ENCODE results near the gene SOX18.
"Not testable (repeated sequence)": the region's sequence is repeated elsewhere in the genome, so short reads cannot be mapped to it uniquely, and the experiment has no call there.

The SOX18 gene

GRCh38 chr20:64025826-64026412 is 23.5 kb downstream of the SOX18 start:
- no peak for DNase-seq (ENCODE audit: low read depth, low spot score)
- H3K27ac ChIP-seq = no peak overlapping the region

GRCh38 chr20:64025101-64025825 is 24.2 kb downstream of the SOX18 start:
- no peak for DNase-seq (ENCODE audit: low read depth, low spot score)
- H3K27ac ChIP-seq = no peak overlapping the region

DNA sequence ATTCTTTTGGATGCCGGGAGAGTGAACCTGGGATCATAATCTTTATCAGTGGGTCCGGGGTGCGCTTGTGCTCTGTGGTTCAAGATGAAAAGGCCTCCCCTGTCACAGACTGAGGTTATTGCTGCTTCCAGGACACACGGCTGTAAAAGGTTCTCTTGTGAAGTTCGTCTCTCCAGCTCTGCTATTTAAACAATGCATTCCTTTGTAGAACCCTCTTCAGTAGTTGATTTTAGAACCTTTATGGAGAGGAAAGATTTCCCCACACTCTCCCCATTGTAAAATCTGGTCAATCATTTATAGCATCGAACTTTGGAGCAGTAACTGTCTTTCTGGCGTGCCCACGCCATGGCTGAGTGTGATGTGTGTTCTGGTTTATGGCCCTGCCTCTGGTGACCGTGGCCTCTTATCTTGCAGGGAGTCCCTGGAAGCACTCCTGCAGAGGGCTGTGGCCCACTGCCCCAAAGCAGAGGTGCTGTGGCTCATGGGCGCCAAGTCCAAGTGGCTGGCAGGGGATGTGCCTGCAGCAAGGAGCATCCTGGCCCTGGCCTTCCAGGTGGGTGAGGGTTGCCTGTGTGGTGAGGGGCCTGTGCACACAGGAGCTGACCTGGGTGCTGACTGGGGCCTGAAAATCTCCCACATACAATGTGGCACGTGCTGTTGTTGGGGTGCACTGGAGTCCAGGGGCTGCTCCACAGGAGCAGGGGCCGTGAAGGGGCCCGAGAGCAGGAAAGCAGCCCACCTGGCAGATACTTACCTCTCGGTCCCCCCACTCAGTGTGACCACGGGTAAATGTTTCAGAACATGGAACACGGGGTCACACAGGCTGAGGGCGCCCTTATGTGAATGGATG is 25.1 kb downstream of the SOX18 start:
- H3K27ac ChIP-seq = no peak overlapping the region
- no peak for DNase-seq (ENCODE audit: low read depth, low spot score)

DNA sequence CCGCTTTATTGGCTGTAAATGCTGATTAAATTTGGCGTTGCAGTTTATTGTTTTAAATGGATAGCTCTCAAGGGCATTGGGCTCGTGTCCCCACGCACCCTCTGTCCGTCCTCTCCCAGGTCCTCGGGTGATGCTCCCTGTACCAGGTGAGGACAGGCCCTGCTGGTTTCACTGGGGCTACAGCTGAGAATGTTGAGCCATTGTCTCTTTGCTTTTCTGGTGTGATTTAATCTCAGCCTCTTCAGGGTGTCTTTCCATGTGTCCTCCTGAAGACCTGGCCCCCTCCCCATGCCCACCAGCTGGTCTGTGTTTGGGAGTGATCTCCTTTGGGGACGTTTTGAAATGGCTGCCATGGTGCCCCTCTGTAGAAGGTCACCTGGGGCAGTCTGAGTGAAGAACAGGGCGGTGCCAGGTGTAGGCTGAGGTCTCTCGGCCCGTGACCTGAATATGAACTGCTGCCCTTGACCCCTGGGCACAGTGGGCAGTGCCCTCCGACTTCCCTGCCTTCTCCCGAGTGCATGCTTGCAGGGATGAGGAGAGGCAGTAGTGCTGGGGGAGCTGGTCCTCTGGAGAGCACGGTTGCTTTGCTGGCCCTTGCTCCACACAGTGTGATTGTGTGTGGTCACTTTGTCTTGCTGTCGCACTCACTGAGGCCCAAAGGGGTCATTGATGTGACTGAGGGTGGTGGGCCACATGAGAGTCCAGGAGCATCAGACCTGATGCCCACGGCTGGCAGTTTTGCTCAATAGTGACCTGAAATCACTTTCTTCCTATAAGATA is 25.9 kb downstream of the SOX18 start:
- no peak overlapping the region for H3K27ac ChIP-seq
- DNase-seq (ENCODE audit: low read depth, low spot score) = no peak

DNA sequence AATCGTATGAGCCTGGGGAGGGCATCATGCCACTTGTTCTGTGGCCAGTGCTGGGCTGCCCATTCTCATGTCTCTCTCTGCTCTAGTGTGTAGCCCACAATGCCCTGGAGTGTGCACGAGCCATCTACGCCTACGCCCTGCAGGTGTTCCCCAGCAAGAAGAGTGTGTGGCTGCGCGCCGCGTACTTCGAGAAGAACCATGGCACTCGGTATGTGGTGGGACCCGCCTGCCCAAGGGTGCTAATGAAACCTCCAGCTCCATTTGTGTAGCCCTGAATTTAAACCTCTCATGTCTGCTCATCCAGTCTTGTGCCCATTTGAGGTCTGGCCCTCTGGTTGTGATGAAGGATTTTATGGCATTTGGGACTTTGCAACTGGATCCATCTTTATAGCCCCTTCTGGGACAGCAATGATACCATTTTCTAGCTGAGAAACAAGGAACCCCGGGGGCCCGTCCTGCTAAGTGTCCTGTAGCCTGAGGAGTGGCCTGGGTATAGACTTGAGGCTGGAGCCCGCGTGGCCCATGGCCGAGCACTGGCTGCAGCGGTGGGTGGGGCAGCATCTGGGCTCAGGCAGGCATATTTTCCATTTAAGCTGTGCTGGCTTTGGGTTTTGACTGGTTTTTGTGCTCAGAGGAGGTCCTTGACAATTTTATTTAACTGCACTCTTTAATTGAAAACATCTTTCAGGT is 26.6 kb downstream of the SOX18 start:
- no peak for DNase-seq (ENCODE audit: low read depth, low spot score)
- H3K27ac ChIP-seq = no peak overlapping the region

DNA sequence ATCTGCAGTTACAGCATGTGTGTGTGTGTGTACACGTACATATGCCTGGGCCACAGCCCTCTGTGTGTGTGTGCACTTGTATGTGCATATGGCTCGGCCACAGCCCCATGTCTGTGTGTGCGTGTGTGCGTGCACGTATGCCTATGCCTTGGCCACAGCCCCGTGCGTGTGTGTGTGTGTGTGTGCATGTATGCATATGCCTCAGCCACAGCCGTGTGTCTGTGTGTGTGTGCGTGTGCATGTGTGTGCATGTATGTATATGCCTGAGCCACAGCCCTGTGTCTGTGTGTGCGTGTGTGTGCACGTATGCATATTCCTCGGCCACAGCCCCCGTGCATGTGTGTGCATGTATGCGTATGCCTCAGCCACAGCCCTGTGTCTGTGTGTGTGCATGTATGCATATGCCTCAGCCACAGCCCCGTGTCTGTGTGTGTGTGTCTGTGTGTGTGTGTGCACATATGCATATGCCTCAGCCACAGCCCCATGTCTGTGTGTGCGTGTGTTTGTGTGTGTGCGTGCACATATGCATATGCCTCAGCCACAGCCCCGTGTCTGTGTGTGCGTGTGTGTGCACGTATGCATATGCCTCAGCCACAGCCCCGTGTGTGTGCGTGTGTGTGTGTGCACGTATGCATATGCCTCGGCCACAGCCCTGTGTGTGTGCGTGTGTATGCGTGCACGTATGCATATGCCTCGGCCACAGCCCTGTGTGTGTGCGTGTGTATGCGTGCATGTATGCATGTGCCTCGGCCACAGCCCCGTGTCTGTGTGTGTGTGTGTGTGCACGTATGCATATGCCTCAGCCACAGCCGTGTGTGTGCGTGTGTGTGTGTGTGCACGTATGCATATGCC is 28.1 kb downstream of the SOX18 start:
- H3K27ac ChIP-seq = no peak overlapping the region
- no peak for DNase-seq (ENCODE audit: low read depth, low spot score)

DNA sequence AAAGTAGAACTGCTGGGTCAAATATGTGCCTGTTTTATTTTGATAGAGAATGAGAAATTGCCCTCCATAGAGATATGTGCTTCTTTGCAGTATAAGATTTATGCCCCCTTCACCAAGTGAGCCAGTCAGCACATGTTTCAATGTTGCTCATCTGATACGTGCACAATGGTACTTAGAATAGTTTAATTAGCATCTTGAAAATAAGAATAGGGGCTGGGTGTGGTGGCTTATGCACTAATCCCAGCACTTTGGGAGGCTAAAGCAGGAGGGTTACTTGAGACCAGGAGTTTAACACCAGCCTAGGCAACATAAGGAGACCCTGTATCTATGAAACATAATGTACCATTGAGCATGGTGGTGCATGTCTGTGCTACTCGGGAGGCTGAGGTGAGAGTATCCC is 33.8 kb downstream of the SOX18 start:
- no peak overlapping the region for H3K27ac ChIP-seq
- DNase-seq (ENCODE audit: low read depth, low spot score) = no peak

DNA sequence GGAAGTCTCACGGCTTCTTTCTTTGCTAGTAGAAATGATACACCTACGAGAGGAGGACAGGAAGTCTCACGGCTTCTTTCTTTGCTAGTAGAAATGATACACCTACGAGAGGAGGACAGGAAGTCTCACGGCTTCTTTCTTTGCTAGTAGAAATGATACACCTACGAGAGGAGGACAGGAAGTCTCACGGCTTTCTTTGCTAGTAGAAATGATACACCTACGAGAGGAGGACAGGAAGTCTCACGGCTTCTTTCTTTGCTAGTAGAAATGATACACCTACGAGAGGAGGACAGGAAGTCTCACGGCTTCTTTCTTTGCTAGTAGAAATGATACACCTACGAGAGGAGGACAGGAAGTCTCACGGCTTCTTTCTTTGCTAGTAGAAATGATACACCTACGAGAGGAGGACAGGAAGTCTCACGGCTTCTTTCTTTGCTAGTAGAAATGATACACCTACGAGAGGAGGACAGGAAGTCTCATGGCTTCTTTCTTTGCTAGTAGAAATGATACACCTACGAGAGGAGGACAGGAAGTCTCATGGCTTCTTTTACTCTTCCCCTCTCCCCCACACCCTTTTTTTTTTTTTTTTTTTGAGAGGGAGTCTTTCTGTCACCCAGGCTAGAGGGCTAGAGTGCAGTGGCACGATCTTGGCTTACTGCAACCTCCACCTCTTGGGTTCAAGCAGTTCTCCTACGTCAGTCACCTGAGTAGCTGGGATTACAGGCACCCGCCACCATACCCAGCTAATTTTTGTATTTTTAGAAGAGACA is 36.9 kb downstream of the SOX18 start:
- not testable (repeated sequence) for DNase-seq (ENCODE audit: low read depth, low spot score); H3K27ac ChIP-seq

DNA sequence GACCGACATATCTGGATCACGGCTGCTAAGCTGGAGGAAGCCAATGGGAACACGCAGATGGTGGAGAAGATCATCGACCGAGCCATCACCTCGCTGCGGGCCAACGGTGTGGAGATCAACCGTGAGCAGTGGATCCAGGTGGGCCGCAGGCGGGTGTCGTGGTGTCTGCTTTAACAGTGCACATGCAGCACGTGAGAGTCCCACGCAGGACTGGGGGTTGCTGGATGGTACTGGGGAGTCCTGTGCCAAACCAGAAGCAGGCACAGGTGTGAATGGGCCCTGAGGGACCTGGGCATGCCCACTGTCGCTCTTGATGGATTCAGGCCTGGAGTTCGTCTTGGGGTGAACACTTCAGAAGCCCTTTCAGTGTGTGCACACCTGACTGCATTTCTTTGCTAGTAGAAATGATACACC is 38.1 kb downstream of the SOX18 start:
- no peak overlapping the region for H3K27ac ChIP-seq
- DNase-seq (ENCODE audit: low read depth, low spot score) = no peak

DNA sequence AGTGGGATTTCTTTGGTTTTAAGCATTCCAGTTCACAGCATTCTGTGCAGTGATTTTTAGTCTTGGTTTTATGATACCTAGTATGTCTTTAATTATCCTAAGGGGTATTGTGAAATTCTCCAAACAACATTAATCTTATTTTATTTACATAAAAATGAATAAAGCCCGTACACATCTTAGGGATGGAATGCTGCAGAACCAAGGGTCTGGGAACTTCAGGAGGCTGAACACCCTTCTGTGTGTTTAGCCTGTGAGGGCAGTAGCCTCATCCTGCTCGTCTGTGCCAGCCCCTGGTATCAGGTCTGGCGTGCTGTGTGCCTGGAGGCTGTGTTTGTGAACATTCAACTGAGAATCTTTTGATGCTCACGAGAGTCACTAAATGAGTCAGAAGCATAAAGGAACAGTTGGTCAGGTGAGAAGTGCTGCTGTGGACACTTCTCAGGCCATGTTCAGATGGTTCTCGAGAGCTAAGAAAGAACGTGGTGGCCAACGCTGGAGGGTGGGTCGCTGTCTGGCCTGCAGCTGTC is 38.7 kb downstream of the SOX18 start:
- no peak overlapping the region for H3K27ac ChIP-seq
- DNase-seq (ENCODE audit: low read depth, low spot score) = no peak

- no peak overlapping the region for H3K27ac ChIP-seq
- DNase-seq (ENCODE audit: low read depth, low spot score) = no peak
These were observed 39.5 kb downstream of the SOX18 start for GRCh38 chr20:64009811-64010387.

- no peak for DNase-seq (ENCODE audit: low read depth, low spot score)
- H3K27ac ChIP-seq = no peak overlapping the region
These were observed 42.5 kb downstream of the SOX18 start for GRCh38 chr20:64006902-64007301.

GRCh38 chr20:64006490-64006889 is 42.9 kb downstream of the SOX18 start:
- no peak for DNase-seq (ENCODE audit: low read depth, low spot score)
- H3K27ac ChIP-seq = no peak overlapping the region

DNA sequence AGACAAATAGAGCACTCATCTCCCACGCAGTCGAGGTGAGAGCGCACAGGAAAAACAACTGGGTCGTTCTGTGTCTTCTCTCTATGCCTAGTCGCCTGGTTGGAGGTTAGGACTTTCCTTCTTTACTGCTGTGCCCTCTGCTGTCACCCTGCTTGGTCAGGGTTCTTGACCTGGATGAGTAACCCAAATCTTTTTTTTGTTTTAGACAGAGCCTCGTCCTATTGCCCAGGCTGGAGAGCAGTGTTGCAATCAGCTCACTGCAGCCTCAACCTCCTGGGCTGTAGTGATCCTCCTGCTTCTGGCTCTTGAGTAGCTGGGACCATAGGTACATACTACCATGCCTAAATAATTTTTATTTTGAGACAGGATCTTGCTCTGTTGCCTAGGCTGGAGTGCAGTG is 44.0 kb downstream of the SOX18 start:
- no peak for DNase-seq (ENCODE audit: low read depth, low spot score)

GRCh38 chr20:64003960-64004725 is 45.3 kb downstream of the SOX18 start:
- H3K27ac ChIP-seq = no peak overlapping the region
- no peak for DNase-seq (ENCODE audit: low read depth, low spot score)

More for the DNA sequence above, 44.0 kb downstream of the SOX18 start:
- H3K27ac ChIP-seq = no peak overlapping the region

DNA sequence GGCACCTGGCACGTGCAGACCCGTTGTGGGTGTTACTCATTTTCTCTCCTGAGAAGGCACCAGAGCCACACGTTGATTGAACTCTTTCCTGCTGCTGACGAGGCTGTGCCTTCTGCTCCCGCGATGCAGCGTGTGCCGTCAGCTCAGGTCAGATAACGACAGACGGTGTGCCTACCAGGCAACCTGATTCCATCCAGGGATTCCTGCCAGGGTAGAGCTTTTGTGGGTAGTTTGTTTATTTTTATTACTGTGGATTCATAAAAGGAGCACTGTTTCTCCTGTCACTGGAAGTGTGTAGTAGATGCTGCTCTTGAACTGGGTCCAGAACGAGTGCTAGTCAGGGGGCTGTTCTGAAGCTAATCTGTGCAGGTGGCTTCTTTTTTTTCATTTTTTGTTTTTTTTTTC is 47.8 kb downstream of the SOX18 start:
- H3K27ac ChIP-seq = no peak overlapping the region

GRCh38 chr20:64000906-64001305 is 48.5 kb downstream of the SOX18 start:
- no peak overlapping the region for H3K27ac ChIP-seq
- no peak for DNase-seq (ENCODE audit: low read depth, low spot score)

More for the DNA sequence above, 47.8 kb downstream of the SOX18 start:
- DNase-seq (ENCODE audit: low read depth, low spot score) = no peak

All from epithelial cell of prostate (primary cell).